ENCODE data around the gene DHDH.
"Not testable (repeated sequence)": the region's sequence is repeated elsewhere in the genome, so short reads cannot be mapped to it uniquely, and the experiment has no call there.

The DHDH gene

GRCh38 chr19:48933382-48933932, at the start of gene DHDH:
TSS of gene DHDH (plus strand) at chr19:48933699. CDS start at chr19:48933722, 23 bp downstream.
- Histone ChIP-seq H3K9ac (ENCODE audit: low read length) (no peak within 1 kb of the TSS), H3K27ac (ENCODE audit: low read depth, low read length) (no peak within 1 kb of the TSS)

DNA sequence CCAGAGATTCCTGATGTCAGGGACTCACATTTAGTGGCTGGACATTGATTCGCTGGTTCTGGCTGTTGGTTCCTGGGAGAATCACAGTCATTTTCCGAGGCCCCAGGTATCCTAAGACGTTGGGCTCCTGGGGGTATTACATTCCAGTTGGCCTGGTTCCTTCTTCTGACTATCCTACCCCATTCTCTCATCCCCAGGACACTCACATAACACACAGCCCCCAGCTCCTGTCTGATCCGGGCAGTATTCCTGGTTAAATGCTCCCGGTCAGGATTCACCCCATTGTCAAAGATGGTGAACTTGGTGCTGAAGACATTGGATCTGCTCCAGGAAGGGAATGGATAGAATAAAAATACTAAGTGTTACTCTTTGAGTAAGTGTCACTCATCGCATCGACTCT, 49.8 kb upstream of the DHDH start:
- no peaks in the 10 kb centered on the region for H3K36me3 ChIP-seq (ENCODE audit: control insufficient read depth, insufficient read depth, low read length)
- no peak overlapping the region for H3K9ac ChIP-seq (ENCODE audit: low read length)
- no peak overlapping the region for H3K4me3 ChIP-seq (ENCODE audit: low read length)
- no peak overlapping the region for H3K27ac ChIP-seq (ENCODE audit: low read depth, low read length)
- no peaks in the 10 kb centered on the region for H3K27me3 ChIP-seq (ENCODE audit: control insufficient read depth, insufficient read depth, low read length)
- H3K4me1 ChIP-seq (ENCODE audit: control insufficient read depth, insufficient read depth, low read length) = no peaks in the 10 kb centered on the region

More at GRCh38 chr19:48933382-48933932, at the start of gene DHDH:
- Histone ChIP-seq H3K36me3 (ENCODE audit: control insufficient read depth, insufficient read depth, low read length) (no peaks in the 10 kb centered on the region), H3K27me3 (ENCODE audit: control insufficient read depth, insufficient read depth, low read length) (no peaks in the 10 kb centered on the region), H3K4me3 (ENCODE audit: low read length) (peak within 1 kb of the TSS; percentile 44), H3K4me1 (ENCODE audit: control insufficient read depth, insufficient read depth, low read length) (peaks cover 2% of the 10 kb centered on the region)

DNA sequence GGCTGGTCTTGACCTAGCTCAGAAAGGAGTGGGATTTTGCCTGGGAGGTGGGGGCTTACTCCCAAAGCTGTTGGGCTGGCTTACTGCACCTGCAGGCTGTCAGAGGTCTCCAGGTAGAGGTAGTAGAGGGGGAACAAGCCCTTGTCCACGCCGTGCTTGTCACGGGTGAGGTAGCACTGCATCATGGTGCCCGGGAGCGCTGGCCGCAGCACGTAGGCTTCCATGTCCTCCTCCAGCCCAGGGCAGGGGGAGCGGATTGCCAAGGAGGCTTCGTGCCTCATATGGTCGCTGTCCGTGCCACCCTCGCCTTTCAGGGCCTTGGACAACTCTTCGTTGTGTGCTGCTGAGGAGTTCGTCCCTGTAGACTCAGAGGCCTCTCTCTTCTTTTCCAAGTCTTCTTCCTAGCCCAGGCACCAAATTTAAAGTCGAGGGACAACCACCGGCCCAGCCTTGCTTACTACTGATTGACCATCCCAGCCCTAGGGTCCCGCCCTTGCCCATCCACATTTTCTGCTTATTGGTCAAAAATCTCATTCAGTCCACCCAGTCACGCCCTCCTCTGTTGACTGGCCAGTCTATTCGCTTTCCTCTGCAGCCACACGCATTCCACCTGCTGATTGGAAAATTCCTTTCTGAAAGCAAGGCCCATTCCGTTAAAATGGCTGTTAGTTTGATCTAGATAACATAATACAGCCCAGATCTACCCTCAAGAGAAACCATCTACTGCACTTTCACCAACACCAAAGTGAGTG, 45.5 kb upstream of the DHDH start:
- no peak overlapping the region for H3K9ac ChIP-seq (ENCODE audit: low read length)

DNA sequence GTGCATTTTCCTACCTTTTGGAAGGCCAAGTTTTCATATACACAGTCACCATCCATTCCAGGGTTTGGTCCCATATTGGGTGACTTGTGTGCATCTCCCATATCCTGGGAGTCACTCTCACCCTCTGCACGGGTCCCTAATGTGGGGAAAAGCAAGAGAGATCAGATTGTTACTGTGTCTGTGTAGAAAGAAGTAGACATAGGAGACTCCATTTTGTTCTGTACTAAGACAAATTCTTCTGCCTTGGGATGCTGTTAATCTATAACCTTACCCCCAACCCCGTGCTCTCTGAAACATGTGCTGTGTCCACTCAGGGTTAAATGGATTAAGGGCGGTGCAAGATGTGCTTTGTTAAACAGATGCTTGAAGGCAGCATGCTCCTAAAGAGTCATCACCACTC, 44.0 kb upstream of the DHDH start:
- not testable (repeated sequence) for H3K27me3 ChIP-seq (ENCODE audit: control insufficient read depth, insufficient read depth, low read length); H3K4me3 ChIP-seq (ENCODE audit: low read length); H3K4me1 ChIP-seq (ENCODE audit: control insufficient read depth, insufficient read depth, low read length); H3K27ac ChIP-seq (ENCODE audit: low read depth, low read length); H3K36me3 ChIP-seq (ENCODE audit: control insufficient read depth, insufficient read depth, low read length); H3K9ac ChIP-seq (ENCODE audit: low read length)

More for the DNA sequence above, 45.5 kb upstream of the DHDH start:
- no peaks in the 10 kb centered on the region for H3K27me3 ChIP-seq (ENCODE audit: control insufficient read depth, insufficient read depth, low read length)
- no peak overlapping the region for H3K27ac ChIP-seq (ENCODE audit: low read depth, low read length)
- no peak overlapping the region for H3K4me3 ChIP-seq (ENCODE audit: low read length)
- no peaks in the 10 kb centered on the region for H3K4me1 ChIP-seq (ENCODE audit: control insufficient read depth, insufficient read depth, low read length)
- H3K36me3 ChIP-seq (ENCODE audit: control insufficient read depth, insufficient read depth, low read length) = no peaks in the 10 kb centered on the region

GRCh38 chr19:48890551-48890950, 42.9 kb upstream of the DHDH start:
- no peaks in the 10 kb centered on the region for H3K27me3 ChIP-seq (ENCODE audit: control insufficient read depth, insufficient read depth, low read length)
- no peak overlapping the region for H3K27ac ChIP-seq (ENCODE audit: low read depth, low read length)
- no peaks in the 10 kb centered on the region for H3K4me1 ChIP-seq (ENCODE audit: control insufficient read depth, insufficient read depth, low read length)
- no peak overlapping the region for H3K4me3 ChIP-seq (ENCODE audit: low read length)
- no peaks in the 10 kb centered on the region for H3K36me3 ChIP-seq (ENCODE audit: control insufficient read depth, insufficient read depth, low read length)
- no peak overlapping the region for H3K9ac ChIP-seq (ENCODE audit: low read length)

DNA sequence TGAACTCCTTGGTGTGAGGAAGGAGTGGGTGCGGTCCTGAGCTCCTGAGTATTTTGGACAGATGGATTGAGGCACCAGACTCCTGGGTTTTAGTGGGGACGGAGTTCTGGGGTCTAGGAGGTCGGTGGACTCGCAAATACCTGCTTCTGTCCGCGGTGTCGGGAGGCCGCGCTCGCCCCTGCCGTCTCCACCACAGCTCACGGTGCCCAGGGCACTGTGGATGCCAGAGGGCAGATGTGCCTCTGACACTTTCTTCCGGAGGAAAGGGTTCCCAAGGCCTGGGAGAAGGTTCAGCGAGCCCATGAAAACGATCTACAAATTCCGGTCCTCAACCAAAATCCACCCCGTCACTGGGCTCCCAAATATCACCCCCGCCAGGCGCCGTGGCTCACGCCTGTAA, 38.3 kb upstream of the DHDH start:
- Histone ChIP-seq H3K9ac (ENCODE audit: low read length) (no peak overlapping the region), H3K4me1 (ENCODE audit: control insufficient read depth, insufficient read depth, low read length) (no peaks in the 10 kb centered on the region), H3K27ac (ENCODE audit: low read depth, low read length) (no peak overlapping the region), H3K4me3 (ENCODE audit: low read length) (no peak overlapping the region), H3K27me3 (ENCODE audit: control insufficient read depth, insufficient read depth, low read length) (no peaks in the 10 kb centered on the region), H3K36me3 (ENCODE audit: control insufficient read depth, insufficient read depth, low read length) (no peaks in the 10 kb centered on the region)

GRCh38 chr19:48896191-48896720, 37.2 kb upstream of the DHDH start:
- H3K27ac ChIP-seq (ENCODE audit: low read depth, low read length) = peak overlapping the region; percentile 76
- peaks cover 5% of the 10 kb centered on the region for H3K4me1 ChIP-seq (ENCODE audit: control insufficient read depth, insufficient read depth, low read length)
- no peak overlapping the region for H3K9ac ChIP-seq (ENCODE audit: low read length)
- no peaks in the 10 kb centered on the region for H3K27me3 ChIP-seq (ENCODE audit: control insufficient read depth, insufficient read depth, low read length)
- H3K4me3 ChIP-seq (ENCODE audit: low read length) = peak overlapping the region; percentile 54
- H3K36me3 ChIP-seq (ENCODE audit: control insufficient read depth, insufficient read depth, low read length) = no peaks in the 10 kb centered on the region

DNA sequence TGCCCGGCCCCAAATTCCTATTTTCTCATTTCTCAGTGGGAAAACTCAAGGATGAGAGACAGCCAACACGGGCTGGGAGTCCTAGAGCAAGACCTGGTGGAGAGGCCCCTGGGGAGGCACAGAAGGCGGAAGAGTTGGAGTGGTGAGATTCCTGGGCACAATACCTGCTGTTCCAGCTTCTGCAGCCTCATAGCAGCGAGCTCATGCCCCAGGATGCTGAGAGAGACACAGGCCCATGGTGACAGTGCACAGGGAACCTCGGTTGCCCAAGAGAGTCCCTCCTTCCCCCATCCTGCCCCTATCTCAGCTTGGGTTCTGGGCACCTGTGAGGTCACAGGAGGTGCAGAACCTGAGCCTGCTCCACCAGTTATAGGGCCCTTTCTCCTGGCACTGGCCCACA, 36.3 kb upstream of the DHDH start:
- Histone ChIP-seq H3K4me1 (ENCODE audit: control insufficient read depth, insufficient read depth, low read length) (peaks cover 5% of the 10 kb centered on the region), H3K27ac (ENCODE audit: low read depth, low read length) (no peak overlapping the region), H3K36me3 (ENCODE audit: control insufficient read depth, insufficient read depth, low read length) (no peaks in the 10 kb centered on the region), H3K9ac (ENCODE audit: low read length) (no peak overlapping the region), H3K4me3 (ENCODE audit: low read length) (no peak overlapping the region), H3K27me3 (ENCODE audit: control insufficient read depth, insufficient read depth, low read length) (no peaks in the 10 kb centered on the region)

DNA sequence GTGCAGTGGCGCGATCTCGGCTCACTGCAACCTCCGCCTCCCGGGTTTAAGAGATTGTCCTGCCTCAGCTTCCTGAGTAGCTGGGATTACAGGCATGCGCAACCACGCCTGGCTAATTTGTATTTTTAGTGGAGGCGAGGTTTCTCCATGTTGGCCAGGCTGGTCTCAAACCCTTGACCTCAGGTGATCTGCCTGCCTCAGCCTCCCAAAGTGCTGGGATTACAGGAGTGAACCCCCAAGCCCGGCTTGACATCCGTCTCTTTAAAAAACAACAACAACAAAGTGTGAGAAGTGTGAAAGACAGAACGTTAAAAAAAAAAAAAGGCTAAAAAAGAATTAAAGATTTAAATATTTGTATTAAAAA, 34.1 kb upstream of the DHDH start:
- H3K4me1 ChIP-seq (ENCODE audit: control insufficient read depth, insufficient read depth, low read length); H3K27me3 ChIP-seq (ENCODE audit: control insufficient read depth, insufficient read depth, low read length); H3K9ac ChIP-seq (ENCODE audit: low read length); H3K36me3 ChIP-seq (ENCODE audit: control insufficient read depth, insufficient read depth, low read length); H3K4me3 ChIP-seq (ENCODE audit: low read length): not testable (repeated sequence)
- H3K27ac ChIP-seq (ENCODE audit: low read depth, low read length) = peak overlapping the region; percentile 38

DNA sequence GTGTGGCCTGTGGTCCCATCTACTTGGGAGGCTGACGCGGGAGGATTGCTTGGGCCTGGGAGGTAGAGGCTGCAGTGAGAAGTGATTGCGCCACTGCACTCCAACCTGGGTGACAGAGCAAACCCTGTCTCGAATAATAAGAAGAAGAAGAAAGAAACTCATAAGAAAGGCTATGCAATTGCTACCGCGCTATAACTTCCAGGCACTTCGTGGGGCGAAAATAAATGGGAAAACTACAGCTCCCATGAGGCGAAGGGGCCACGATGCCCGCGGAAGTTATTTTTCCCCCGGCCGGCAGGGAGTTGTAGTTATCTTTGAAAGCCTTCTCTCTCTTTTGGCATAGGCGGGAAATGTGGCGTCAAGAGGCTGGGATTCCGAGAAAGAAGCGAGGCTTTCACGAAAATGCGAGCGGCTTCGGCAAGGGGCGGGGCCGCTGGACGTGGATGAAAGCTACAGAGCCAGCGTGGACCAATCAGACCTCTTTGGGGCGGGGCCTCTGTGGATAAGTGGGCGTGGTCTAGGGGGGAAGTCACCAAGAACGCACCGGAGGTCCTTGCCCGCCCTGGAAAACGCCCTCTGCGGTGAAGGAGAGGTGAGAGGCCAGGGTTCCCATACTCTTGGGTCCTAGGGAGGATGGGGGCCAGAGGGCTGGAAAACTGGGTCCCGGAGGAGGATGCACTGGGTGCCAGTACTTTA, 33.6 kb upstream of the DHDH start, which contains the start of gene NUCB1:
Gene NUCB1, plus strand, starts transcription at position 532 of the 696 bp plus-strand sequence. CDS start 485 bp downstream, outside the sequence.
- peaks cover 5% of the 10 kb centered on the region for H3K4me1 ChIP-seq (ENCODE audit: control insufficient read depth, insufficient read depth, low read length)
- peak within 1 kb of the TSS; percentile 25 for H3K9ac ChIP-seq (ENCODE audit: low read length)
- H3K27ac ChIP-seq (ENCODE audit: low read depth, low read length) = peak within 1 kb of the TSS; percentile 72
- peak within 1 kb of the TSS; percentile 74 for H3K4me3 ChIP-seq (ENCODE audit: low read length)
- H3K27me3 ChIP-seq (ENCODE audit: control insufficient read depth, insufficient read depth, low read length) = no peaks in the 10 kb centered on the region
- H3K36me3 ChIP-seq (ENCODE audit: control insufficient read depth, insufficient read depth, low read length) = peaks cover 4% of the 10 kb centered on the region

- peak overlapping the region; percentile 72 for H3K27ac ChIP-seq (ENCODE audit: low read depth, low read length)
- H3K27me3 ChIP-seq (ENCODE audit: control insufficient read depth, insufficient read depth, low read length) = no peaks in the 10 kb centered on the region
- peak overlapping the region; percentile 25 for H3K9ac ChIP-seq (ENCODE audit: low read length)
- H3K36me3 ChIP-seq (ENCODE audit: control insufficient read depth, insufficient read depth, low read length) = peaks cover 10% of the 10 kb centered on the region
- H3K4me1 ChIP-seq (ENCODE audit: control insufficient read depth, insufficient read depth, low read length) = peaks cover 5% of the 10 kb centered on the region
- peak overlapping the region; percentile 74 for H3K4me3 ChIP-seq (ENCODE audit: low read length)
Measured at GRCh38 chr19:48900477-48901406, 32.8 kb upstream of the DHDH start.

GRCh38 chr19:48902291-48902690, 31.2 kb upstream of the DHDH start:
- peaks cover 10% of the 10 kb centered on the region for H3K36me3 ChIP-seq (ENCODE audit: control insufficient read depth, insufficient read depth, low read length)
- H3K4me3 ChIP-seq (ENCODE audit: low read length); H3K27me3 ChIP-seq (ENCODE audit: control insufficient read depth, insufficient read depth, low read length); H3K27ac ChIP-seq (ENCODE audit: low read depth, low read length); H3K4me1 ChIP-seq (ENCODE audit: control insufficient read depth, insufficient read depth, low read length); H3K9ac ChIP-seq (ENCODE audit: low read length): not testable (repeated sequence)
